Activated CD8-positive, alpha-beta memory T cell treated with anti-CD3 and anti-CD28 coated beads for 1 hour (primary cell): ENCODE data around the gene SPOCK1.

Experiments used
- DNase-seq, 2 donors: peaks; one replicate each; pipeline ENCODE4 v3.0.0-alpha.2; 2020; ENCODE audit warnings: low read depth in 1 of 2; ENCODE audit errors: extremely low read depth in 1 of 2

The SPOCK1 gene

DNA sequence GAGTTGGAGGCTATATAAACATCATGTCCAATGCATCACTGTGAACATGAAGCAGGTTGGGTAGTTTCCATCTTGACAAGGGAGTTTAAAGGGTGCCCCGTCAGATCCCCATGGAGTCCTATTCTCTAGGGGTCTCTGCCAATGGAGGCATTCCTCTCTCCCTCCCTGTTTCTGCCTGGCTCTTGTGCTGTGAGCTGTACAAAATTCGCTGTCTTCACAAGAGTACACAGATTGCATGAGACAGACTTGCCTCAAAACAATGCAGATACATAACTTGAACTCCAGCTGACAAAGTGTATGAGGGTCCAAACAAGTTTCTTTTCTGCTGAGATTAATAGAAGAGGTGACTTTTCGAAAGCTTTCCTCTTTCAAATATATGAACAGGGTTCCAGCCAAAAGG is 165.2 kb downstream of the SPOCK1 start:
- no peak for DNase-seq

DNA sequence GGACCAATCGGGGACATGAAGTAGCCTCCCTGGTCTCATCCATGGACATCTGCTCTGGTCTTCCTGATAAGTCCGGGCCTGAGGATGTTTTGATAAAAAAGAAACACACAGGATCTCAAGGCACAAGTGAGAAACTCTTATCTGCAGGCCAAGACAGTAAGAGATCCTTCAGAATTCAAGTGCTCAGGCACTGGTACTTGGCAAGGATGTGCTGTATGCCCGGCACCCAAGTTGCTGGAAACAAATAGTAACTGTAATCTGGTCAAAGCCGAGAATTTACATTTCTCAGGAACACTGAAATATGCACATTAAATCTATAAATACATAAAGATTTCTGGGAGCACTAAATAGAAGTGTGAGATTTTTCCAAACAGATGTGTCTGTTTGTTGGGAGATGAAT is 165.7 kb downstream of the SPOCK1 start:
- DNase-seq = no peak

DNA sequence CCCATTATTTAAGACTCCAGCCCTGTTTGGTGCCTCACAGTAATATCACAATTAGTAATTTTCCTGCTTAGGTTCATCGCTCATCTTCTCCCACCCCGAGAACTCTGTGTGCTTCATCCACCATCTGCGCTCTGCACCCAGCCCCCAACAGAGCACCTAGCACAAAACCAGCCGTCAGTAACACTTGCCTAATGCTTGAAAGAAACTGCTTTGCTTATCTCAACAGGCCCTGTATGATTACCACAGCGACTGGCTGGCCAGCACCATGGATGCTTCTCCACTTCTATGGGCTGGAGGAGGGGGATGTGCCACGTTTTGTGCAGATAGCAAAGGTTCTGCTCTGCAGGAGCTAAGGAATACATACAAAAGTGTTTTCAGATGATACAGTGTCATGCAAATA is 166.8 kb downstream of the SPOCK1 start:
- no peak for DNase-seq

DNA sequence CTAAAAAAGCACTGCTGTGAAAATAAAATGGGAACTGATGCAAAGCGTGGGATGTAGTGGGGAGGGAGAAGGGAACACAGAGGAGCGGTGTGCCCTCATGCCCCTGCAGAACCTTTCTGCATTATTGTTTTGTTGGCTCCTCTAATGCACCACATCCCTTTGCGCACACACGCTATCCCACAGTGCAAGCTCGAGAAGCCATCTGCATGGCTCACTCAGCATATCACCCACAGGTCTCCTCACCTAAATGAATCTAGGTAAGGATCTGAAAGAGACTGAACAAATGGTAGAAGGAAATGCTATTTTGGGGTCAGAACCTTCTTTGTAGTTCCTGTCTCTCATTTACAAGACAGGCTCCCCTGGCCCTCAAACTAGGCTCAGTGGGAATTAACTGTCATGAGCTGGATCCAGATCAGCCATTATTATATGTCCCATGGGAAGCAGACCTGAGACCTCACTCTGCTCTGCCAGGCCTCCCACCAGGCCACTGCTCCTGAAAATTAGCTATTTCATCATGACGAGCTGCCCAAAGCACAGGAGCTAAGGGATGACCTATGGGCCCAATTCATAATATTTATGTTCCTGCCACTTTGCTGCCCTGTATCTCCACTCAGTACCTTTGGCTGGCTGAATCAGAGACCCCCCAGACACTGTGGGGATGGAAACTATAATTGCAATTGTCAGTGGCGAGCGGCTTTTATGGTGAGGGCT is 169.4 kb downstream of the SPOCK1 start:
- DNase-seq = no peak

DNA sequence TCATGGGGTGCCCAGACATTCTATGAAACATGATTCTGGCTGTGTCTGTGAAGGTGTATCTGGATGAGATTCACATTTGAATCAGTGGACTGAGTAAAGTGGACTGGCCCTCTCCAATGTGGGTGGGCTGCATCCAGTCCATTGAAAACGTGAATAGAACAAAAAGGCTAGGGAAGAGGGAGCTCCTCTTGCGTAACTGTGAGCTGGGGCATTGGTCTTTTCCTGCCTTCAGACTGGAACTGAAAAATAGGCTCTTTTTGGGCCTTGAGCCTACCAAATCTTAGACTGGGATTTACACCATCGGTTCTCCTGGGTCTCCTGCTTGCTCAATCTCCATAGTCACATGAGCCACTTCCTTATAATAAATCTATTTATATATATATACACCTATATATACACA is 170.1 kb downstream of the SPOCK1 start:
- DNase-seq = no peak

DNA sequence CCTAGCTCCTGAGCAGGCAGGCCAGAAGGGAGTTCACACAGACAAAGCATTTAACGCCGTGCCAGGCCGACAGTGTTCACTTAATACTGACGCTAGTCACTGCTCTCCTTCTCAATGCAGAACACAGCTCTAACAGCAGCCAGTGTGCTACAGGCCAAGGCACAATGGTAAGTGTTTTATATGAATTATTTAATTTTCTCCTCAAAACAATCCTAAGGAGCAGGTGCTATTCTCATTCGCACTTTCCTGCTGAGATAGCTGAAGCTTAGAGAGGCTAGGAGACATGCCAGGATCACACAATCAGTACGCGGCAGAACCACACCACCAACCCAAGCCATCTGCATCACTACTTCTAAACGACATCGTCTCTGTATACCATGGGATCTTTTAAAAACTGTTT is 170.7 kb downstream of the SPOCK1 start:
- no peak for DNase-seq

DNA sequence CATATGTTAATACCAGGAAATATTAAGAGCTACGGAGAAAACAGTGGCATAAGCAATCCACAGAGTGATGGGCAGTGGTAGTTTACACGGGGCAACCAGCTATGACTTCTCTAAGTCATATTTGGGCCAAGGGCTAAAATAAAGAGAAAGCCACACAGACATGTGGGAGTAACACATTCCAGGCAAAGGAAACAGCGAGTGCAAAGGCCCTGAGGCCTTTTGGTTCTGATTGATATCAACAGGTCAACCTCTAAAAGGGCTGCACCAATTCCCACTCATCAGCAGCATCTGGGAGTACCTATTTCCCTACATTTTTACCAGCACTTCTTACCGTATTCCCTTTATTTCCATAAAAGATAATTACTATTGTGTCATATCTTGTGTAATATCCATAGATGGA is 173.4 kb downstream of the SPOCK1 start:
- DNase-seq = no peak

DNA sequence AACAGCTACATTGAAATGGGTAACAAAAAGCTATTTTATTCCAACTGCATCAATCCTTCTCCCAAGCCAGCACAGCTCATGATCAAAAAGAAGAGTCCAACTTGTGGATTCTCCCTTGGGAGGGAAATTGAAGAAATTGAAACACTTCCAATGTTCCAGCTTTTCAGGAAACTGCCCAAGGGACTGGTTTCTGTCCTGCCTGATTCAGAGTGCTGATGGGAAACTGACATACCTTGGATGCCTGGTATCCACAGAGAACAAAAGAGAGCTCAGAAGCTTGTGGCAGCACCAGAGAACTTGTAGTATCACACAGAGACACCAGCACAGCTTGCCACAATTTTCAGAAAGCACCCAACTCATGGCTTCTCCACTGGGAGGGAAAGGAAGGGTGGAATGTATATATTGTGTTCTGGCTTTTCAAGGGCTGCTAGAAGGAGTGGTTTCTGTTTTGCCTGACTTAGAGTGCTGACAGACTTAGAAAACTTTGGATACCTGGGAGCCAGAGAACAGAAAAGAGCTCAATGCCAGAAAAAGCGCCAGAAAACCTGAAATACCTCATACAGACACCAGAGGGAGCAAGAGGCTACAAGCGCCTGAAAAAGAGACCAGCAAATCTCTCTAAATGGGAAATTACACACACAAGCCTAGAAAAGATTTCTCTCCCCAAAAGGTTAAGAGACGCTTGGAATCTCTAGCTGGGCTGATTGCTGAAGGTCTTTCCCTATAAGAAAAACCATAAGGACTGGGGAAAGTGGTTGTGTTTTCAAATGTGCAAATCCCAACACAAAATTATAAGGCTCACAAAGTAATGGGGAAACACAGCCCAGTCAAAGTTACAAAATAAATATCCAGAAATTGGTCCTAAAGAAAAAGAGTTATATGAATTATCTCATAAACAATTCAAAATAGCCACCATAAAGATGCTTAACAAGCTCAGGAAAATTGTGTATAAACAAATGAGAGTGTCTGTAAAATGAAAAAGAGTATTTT is 178.8 kb downstream of the SPOCK1 start:
- no peak for DNase-seq

DNA sequence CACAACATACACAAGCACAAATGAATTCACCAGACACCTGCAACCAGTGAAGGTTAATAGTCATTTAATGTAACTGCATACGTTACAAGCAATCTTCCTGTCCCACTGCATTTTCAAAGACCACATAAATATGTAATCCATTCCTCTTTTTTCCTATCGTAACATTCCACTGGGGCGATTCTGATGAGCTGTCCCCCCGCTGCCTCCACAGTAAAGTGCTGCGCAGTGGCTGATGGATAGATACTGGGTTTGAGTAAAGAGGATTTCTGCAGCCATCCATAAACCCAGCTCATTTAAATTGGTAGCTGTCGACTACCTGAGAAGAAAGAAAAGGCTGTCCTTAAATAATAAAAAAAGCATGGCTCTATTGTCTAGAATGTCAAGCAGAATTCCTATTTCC is 181.1 kb downstream of the SPOCK1 start:
- DNase-seq = no peak

DNA sequence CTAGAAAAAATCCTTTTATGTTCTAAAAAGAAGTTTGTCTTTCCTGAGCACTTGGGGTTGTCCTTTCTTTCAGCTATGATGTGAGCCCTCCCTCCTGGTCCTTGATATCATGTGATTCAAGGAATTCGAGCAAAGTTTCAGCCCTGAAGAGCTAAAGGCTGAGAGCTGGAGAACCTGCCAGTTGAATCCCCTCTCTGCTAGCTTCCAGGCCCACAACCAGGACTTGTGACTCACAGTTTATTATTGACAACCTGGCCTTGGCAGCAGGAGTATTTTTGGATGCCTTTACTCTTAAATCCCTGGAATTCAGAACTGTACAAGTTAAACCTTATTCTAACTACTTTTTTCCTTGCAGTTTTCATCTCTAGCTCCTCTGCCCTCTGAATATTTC is 182.8 kb downstream of the SPOCK1 start:
- no peak for DNase-seq

DNA sequence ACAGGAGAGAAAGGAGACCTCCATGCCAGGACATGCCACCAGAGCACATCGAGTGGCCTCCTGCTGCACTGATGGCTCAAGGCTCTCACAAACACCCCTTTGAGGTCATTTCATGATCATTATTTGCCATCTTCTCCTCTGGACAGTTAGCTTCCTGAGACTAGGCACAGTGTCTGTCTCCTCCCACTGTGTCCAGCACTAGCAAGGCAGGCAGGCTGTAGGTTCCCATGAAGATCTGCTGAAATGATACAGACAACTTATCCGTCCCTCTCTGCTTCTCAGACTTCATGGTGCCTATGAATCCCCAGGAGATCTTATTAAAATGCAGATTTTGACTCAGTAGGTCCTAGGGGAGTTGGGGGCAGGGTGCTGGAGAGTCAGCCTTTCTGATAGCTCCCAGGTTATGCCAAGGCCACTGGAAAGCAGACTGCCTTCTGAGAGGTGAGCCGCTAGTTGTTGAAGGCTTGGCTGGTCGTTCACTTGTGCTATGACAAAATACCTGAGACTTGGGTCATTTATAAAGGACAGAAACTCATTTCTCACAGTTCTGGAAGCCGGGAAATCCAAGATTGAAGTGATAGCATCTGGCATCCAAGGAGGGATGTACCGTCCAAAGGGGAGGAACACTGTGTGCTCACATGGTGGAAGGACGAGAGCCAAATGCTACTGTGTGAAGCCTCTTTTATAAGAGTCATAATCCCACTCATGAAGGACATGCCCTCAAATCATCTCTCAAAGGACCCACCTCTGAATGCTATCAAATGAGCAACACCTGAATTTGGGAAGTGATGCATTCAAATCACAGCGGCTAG is 183.4 kb downstream of the SPOCK1 start:
- no peak for DNase-seq

DNA sequence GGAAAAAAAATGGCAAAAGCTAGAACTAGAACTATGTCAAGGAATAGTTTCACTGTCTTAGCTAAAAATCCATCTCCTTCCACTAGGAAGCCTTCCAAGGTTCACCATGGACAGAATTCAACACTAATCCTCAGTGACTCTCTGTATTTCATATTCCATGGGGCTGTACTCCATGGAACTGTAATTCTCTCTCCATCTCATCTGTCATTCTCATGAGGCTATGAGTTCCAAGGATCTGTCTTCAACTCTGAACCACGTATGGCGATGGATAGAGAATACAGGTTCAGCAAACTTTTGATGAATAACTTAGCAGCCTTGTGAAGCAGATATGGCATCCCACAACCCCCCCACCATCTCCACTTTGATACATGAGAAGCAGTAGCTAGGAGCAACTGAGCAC is 184.0 kb downstream of the SPOCK1 start:
- no peak for DNase-seq

DNA sequence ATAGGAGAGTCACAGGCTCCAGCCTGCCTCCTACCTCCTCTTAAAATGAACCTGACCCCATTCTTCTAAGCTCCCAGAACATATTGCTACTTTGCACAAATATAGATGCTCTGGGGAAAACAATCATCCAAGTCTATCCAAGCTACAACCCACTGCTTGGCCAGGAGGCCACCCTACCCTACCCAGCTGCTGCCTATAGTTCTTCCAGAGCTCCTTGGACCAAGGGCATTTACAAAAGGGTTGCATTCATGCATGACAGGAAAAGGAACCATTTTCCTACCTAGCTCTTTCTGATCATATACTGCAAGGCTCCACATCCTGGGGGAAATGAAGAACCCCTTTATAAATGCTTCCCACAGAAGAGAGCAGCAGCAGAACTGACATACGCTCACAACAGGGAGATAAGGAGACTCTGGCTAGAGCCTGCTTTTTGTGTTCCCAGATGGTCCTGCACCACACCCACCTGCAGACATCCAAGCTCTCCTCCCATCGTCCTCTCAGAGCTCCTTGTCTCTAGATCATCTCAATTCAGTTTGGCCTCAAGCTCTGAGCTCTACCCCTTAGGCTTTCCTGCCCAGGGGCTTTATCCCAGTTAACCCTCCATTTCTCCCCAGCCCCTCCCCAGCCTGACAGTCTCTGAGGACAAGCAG is 185.5 kb downstream of the SPOCK1 start:
- DNase-seq = no peak

DNA sequence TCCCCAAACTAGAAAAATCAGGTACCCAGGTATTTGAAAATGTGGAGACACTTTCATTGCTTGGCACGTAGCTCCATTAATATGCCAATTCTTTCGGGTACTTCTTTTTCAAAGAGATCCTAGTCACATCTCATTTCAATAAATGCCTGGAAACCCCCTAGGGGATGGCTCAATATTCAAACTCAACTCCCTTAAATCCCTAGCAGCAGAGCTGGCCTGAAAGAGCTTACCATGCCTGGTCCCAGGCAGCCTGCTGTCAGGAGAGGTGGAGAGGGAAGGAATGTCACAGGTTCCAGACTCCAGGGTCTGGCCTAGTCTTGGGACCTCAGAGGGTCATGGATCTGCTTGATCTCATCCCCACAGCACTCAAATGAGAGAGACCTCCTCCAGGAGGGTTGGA is 187.1 kb downstream of the SPOCK1 start:
- no peak for DNase-seq

DNA sequence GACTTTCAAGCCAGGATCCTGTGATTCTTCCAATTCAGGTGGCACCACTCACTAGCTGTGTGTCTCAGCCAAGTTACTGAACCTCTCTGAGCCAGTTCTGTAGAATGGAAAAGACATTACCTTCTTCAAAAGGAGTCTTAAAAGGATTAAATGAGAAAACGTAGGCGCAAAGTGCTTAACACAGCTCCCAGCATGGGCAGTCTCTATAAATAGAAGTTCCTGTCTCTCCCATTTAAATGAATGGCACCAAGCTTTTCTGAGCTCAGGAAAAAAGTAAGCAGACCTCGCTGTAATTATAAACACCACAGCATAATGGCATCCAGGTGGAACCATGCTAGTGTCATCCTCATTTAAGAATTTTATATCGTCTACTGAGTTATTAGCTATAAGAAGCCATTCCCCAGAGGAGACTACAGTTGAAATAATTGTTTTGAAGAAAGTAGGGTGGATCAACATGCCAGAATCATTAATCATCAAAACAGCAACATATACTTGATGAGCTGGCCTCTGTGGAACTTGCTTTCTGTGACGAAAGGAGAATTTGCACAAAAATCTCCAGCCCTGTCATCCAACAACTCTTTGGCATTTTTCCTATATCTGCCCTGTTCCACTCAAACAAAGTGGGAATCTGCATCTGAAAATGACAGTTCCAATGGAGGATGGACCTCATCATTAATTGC is 188.9 kb downstream of the SPOCK1 start:
- DNase-seq = no peak

DNA sequence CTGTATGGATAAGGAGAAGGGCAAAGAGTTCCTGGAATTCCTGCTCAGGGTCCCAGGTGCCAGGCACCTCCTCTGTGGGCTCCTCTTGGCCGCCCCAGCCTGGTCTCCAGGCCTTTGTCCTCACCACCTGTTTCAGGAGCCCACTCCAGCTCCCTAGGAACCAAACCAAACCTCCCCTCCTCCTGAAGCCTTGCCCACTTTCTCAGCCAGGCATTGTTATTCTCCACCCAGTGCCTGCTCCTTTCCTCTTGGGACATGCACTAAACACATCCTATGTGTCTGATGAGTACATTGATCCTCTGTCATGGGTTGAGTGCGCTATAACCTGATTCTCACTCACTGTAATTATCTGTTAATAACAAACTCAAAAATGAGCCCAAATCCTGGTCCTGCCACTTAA is 189.8 kb downstream of the SPOCK1 start:
- no peak for DNase-seq

DNA sequence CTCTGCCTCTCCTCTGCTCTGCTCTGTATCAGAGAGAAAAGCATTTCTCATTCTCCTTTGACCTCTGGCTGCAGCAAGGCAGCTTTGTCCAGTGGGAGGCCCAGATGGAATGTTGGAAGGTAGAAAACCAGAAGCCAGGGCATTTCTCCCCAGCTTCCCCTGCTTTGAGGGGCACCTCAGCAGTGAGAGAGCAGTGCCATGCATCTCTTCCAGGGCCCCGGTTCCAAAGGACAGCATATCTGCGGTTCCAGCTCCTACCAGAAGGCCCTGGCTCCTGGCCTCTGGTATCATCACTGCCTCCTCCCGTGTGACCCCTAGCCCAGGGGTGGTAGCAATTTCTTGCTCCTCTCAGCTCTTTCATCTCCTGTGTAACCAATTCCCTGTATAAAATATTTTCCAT is 190.8 kb downstream of the SPOCK1 start:
- DNase-seq = no peak

DNA sequence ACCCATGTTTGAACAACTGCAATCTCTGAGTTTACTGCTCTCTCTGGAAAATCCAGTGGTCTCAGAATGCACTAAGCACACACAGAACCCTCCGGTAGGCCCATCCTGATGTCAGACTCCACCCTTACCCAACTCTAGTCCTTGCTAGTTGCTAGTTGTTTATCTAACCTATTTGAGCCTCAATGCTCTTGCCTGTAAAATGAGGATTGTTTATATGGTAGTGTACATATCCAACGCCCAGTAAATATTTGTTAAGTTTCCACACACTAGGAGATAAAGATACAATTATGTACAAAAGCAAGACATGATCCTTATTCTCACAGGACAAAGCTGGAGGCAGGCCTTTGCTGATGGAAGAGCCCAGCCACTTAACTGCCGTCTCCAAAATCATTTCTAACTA is 192.2 kb downstream of the SPOCK1 start:
- no peak for DNase-seq

DNA sequence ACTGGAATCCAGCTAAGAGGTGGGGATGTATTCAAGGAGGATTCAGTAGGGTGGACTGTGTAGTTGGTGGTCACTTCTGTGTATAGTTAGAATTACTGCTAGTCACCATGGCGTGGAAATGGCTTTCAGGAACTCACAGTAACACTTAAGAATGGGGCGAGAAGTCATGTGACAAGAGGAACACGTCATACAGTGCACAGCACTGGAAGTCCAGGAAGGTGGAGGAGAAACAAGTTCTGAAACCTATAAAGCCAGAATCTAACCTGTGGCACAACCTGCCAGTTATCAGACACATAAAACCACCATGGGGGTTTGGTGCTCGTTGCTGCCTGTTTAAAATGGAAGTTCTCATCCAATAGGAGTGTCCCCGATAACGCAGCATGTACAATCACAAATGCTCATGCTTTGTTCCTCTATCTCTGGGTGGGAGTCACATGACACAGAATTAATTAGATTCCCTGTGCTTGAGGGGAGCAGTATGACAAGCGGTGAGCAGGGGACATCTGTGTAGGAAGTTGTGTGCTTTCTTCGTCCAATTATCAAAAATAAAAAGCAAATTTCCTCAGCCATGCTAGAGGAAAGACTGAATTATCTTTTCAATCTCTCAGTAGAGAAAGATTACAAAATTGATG is 193.0 kb downstream of the SPOCK1 start:
- no peak for DNase-seq
